NCI-H1105 treated with DMSO at 0.1 percent for 48 hours (cell line): ENCODE data around the gene LAMC2.
"Not testable (repeated sequence)": the region's sequence is repeated elsewhere in the genome, so short reads cannot be mapped to it uniquely, and the experiment has no call there.

Experiments
- DNase-seq: peaks from one replicate; lab custom pipeline; 2025; lab: John Stamatoyannopoulos, UW

LAMC2 gene

DNA sequence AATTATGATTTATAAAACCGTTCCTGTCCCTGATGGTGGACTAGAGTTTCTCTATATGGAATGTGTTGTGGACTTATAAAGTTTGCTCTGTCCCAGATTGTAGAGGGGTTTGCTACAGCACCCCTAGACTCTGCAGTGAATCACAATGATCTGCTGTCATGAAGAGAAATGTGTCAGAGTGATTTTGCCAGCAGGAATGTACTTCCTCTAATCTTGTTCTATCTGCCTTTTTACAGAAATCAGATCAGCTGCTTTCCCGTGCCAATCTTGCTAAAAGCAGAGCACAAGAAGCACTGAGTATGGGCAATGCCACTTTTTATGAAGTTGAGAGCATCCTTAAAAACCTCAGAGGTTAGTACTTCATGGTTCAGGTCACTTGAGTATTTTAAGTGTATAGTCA, 52.0 kb downstream of the LAMC2 start:
- DNase-seq = no peak

DNA sequence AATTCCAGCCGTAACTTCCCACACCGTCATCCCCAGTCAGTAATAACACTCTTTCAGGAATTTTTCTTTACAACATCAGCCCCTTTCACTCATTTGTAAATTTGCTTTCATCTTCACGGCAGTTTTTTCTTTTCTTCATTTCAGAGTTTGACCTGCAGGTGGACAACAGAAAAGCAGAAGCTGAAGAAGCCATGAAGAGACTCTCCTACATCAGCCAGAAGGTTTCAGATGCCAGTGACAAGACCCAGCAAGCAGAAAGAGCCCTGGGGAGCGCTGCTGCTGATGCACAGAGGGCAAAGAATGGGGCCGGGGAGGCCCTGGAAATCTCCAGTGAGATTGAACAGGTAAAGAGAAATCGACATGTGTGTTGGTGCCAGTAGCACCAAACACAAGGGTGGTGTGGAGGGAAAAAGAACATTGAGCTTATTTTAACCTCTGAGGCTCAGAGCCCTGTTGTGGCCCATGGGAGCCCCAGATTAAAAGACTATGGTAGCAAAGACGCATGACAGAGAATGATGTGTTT, 53.2 kb downstream of the LAMC2 start:
- no peak for DNase-seq

DNA sequence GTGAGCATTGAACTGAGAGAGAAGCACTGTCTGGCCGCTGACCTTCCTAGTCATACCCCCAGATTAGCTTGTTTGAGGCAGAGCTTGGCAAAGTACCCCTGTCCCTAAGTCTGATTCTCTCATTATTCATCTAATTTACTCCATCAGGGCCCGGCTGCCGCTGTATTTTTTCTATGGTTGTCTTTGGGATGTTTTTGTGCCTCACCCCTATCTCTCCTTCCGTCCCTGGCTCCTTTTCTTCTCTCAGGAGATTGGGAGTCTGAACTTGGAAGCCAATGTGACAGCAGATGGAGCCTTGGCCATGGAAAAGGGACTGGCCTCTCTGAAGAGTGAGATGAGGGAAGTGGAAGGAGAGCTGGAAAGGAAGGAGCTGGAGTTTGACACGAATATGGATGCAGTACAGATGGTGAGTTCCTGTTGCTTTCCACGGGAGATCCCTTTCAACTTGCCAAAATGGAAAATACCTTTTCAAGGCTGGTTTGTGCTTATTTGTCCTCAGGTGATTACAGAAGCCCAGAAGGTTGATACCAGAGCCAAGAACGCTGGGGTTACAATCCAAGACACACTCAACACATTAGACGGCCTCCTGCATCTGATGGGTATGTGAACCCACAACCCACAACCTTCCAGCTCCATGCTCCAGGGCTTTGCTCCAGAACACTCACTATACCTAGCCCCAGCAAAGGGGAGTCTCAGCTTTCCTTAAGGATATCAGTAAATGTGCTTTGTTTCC, 53.9 kb downstream of the LAMC2 start:
- no peak for DNase-seq

DNA sequence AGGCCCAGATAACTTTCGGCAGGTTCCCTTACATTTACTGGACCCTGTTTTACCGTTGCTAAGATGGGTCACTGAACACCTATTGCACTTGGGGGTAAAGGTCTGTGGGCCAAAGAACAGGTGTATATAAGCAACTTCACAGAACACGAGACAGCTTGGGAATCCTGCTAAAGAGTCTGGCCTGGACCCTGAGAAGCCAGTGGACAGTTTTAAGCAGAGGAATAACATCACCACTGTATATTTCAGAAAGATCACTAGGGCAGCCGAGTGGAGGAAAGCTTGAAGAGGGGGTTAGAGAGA, 54.4 kb downstream of the LAMC2 start:
- DNase-seq = no peak

DNA sequence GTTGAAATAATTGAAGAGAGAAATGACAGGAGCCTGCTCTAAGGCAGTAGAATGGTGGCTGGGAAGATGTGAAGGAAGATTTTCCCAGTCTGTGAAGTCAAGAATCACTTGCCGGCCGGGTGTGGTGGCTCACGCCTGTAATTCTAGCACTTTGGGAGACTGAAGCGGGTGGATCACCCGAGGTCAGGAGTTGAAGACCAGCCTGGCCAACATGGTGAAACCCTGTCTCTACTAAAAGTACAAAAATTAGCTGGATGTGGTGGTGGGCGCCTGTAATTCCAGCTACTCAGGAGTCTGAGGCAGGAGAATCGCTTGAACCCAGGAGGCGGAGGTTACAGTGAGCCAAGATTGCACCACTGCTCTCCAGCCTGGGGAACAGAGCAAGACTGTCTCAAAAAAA, 54.8 kb downstream of the LAMC2 start:
- DNase-seq = not testable (repeated sequence)

DNA sequence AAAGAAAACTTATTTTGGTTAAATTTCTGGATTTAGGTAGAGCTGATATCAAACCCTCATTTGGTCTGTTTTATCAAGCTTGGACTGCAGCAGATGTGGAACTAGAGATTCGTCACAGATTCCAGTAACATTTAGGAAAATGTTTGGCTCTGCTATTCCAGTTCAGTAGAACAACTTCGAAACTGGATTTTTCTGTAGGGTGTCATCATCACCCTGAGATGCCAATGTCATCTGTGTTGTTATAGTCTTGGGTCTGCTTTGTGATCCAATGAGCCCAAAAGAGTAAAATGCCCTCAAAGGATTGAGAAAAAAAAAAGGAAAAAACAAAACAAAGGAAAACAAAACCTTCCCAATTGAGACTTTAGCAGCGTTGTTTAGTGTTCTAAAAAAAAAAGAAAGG, 55.4 kb downstream of the LAMC2 start:
- DNase-seq = no peak

DNA sequence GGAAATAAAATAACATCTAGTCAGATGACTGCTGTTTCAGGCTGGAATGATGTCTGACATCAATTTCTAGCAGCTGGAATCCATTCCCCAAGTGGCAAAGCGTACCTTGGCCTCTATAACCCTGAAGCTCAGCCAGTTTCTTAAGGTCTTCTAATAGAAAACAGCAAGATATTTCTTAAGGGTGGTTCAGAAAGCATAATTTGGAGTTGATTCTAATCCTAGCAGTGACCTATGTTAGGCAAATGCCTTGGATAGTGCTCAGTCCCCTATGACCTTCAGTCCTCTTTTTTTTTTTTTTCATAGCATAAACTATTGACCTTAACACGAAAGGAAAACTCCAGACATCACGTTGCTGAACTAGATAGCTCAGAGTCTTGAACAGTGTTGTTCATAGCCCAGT, 56.5 kb downstream of the LAMC2 start:
- DNase-seq = no peak

DNA sequence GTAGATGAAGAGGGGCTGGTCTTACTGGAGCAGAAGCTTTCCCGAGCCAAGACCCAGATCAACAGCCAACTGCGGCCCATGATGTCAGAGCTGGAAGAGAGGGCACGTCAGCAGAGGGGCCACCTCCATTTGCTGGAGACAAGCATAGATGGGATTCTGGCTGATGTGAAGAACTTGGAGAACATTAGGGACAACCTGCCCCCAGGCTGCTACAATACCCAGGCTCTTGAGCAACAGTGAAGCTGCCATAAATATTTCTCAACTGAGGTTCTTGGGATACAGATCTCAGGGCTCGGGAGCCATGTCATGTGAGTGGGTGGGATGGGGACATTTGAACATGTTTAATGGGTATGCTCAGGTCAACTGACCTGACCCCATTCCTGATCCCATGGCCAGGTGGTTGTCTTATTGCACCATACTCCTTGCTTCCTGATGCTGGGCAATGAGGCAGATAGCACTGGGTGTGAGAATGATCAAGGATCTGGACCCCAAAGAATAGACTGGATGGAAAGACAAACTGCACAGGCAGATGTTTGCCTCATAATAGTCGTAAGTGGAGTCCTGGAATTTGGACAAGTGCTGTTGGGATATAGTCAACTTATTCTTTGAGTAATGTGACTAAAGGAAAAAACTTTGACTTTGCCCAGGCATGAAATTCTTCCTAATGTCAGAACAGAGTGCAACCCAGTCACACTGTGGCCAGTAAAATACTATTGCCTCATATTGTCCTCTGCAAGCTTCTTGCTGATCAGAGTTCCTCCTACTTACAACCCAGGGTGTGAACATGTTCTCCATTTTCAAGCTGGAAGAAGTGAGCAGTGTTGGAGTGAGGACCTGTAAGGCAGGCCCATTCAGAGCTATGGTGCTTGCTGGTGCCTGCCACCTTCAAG, 57.3 kb downstream of the LAMC2 start:
- no peak for DNase-seq

DNA sequence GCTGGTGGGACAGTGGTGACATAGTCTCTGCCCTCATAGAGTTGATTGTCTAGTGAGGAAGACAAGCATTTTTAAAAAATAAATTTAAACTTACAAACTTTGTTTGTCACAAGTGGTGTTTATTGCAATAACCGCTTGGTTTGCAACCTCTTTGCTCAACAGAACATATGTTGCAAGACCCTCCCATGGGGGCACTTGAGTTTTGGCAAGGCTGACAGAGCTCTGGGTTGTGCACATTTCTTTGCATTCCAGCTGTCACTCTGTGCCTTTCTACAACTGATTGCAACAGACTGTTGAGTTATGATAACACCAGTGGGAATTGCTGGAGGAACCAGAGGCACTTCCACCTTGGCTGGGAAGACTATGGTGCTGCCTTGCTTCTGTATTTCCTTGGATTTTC, 58.4 kb downstream of the LAMC2 start:
- no peak for DNase-seq

DNA sequence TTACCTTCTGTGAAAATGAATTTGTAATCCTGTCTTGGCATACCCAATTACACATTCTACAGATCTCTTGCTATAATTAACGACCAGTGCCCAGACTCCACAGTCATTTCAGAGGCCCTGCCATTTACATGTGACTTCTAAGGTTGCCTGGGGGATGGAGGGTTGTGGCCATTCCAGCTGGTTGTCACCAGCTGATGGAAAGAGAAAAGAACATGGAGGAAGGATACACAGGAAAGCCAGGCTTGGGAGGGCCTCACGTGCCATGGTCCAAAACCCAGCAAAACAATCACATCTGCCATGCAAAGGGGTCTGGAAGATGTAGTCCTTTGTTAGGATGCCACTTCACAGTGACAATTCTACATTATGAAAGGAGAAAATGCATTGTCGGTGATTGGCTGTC, 59.3 kb downstream of the LAMC2 start:
- no peak for DNase-seq

DNA sequence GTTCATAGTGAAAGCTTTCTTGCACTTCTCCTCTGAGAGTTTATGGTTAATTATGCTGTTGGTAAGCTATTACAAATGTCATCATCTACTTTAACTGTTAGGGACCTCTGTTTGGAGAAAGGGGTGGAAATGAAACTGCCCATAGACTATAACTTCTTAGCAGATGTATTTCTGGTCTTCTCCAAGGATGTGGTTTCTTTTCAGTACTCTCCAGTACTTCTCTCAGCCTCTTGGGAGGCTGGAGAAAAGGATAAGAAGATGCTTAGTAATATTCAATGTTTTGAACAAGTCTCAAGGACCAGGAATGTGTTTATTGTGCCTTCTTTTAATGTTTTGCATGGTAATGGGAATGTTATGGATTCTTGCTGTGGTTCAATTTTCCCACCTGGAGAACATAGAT, 60.4 kb downstream of the LAMC2 start:
- no peak for DNase-seq

DNA sequence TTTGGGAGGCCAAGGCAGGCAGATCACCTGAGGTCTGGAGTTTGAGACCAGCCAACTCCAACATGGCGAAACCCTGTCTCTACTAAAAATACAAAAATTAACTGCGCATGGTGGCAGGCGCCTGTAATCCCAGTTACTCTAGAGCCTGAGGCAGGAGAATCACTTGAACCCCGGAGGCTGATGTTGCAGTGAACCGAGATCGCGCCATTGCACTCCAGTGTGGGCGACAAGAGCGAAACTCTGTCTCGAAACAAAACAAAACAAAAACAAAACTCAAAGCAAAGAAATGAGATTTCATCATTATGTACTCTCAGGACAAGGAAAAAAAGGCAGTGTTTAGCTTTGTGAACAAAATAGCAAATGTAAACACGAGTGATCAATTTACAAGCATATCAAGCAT, 61.0 kb downstream of the LAMC2 start:
- DNase-seq = no peak

DNA sequence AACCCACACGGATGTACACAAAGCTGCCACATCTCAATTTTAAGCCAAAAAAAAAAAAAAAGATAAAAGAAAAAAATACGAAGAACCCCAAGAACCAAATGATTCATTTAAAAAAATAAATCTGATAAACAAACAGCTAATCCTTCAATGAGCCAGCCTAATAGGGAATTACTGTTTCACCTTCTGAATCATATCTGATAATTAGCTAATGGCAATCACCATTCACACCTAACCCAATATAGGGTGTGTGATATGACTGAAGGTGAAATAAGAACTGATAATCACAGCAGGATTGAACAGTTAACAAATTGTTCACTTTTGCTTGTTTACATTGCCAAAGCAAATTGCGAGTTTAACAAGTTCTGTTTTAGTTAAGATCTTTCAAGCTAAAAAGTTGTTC, 61.4 kb downstream of the LAMC2 start:
- no peak for DNase-seq

DNA sequence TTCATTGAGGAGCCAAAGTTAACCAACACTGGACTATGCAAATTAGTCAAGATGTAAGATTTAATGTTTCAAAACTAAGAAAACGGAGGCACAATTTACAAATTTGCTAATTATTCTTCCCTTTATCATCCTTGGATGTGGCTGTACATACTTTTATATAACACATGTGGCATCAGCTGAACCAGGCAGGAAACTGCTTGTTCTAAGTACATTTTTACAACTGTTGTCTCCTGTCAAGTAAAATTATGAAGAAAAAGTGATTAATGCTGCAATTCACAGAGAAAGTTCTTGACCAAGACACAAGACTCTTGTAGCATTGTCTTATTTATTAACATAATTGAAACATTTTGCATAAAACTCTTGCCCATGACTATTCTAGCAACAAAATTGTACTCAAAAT, 61.9 kb downstream of the LAMC2 start:
- DNase-seq = no peak

DNA sequence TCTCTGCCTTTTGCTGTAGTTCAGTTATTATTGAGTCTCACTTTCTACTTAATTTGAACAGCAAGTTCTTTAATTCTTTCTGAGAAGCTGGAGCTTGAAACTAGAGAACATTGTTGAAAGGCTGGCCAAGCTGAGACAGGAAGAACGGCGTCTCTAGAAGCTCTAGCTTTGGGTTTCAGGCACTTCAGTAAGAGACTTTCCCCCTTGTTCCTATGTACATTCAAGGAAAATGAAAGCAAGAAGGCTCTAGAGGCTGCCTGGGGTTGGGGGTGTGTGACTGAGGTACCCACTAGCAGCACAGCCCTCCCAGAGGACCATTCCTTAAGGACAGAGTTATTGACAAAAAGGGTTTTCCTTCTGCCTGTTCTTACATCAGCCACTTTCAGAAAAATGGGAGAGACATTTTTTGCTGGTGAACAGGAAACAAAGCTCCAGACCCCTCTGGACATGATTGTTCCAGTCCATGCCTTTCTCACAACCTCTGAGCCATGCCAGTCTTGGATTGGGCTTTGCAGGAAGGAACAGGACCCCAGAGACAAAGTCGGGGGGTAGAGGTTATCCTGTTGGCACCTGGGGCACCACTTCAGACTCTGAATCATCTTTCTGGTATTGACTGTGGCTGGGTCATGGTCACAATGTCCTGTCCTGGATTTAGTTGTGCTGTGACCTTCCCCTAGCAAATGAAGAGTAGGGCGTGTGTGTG, 63.1 kb downstream of the LAMC2 start:
- DNase-seq = no peak

DNA sequence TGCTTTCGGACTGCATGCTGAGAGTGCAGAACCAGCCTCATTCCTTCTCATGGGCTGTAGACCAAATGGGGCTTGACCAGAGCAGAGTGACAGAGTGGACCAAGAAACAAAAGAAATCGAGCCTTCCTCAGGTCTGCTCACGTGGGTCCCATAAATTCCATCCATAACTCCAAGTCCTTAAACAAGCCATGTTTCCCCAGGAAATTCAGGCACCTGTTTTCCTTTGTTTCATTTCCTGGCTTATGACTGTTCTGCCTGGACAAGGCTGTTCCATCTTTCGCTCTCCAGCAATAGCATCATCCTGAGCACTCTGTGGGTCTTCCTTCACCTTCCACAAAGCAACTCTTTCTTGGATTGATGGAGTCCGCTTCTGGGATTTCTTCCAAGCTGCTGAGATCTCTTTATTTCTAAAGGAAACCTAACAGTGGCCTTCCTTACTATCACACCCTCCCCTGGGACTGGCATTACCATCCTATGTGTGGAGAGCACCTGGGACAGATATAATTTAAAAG, 63.9 kb downstream of the LAMC2 start:
- no peak for DNase-seq

DNA sequence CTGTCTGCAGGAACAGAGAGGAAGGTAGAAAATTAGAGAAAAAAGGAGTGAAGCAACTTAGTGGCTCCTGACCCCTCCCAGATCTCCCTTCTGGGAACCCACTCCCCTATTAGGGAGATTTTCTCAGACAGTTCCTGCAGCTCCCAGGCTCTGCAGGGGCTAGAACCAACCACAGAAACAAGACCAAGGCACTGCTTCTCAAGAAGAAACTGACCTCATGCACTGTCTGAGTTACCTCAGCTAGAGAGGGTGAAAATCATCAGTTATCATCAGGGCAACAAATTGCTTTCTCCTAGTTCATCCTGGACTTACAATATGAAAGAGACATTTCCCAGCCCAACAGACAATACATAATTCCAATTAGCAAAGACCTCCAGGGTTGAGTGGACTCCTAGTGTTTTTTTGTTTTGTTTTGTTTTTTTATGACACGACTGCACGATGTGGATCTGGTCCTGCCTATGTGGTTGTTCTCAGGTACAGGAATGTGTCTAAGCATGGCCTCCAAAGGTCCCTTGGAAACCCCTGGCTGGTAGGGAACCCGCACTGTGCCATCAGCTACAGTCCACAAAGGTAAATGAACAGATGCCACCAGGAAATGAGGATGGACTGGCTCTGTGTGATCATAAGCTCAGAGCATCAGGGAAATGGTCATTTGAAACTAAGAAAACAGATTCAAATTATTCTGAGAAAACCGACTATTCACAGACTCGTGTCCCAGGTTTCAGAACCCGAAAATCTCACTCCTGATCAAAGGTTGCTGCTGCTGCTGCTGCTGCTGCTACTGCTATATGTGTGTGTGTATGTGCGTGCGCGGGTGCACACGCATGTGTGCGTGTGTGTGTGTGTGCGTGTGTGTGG, 65.3 kb downstream of the LAMC2 start:
- no peak for DNase-seq

DNA sequence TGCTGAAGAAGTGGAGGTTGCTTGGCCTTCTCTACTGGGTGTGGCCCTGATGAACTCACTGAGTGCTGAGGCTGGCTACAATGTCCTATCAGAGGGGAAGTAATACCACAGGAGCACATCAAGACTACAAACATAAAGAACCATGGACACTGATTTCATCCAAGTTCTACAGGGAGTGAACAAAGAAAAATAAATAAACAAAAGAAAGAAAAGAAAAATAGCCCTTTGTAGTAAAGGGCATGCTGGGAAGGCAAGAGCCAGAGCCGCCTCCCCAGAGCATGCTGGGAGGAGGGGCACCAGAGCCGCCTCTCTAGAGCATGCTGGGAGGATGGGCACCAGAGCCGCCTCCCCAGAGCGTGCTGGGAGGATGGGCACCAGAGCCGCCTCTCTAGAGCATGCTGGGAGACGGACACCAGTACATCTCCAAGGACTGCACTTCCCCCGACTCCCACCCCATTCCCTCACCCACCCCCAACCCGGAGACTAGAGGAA, 65.9 kb downstream of the LAMC2 start:
- DNase-seq = no peak

DNA sequence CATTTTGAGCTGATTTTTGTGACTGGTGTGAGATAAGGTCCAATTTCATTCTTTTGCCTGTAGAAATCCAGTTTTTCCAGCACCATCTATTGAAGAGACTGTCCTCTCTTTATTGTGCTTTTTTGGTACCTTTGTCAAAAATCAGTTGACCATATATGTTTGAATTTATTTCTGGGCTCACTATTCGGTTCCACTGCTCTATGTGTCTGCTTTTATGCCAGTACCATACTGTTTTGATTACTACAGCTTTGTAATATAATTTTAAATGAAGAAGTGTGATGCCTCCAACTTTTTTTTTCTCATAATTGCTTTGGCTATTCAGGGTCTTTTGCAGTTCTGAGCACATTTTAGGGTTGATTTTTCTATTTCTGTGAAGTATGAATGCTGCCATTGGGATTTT, 69.0 kb downstream of the LAMC2 start:
- no peak for DNase-seq

DNA sequence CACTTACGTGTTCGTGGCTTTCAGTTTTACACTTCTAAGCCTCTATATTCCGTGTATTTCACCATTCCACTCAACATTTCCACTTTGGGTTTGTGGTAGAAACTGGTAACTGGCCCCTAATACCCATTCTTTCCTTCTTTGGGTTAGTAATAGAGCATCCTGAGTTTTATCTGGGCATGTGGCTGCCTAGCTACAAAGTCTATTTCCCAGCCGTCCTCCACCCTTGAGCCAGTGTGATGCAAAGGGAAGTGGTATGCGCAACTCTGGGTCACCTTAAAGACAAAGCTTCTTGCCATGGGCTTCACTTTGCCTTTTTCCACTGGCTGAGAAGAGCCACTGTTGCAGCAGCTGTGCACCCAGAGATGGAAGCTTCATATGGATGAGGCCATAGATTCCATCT, 73.9 kb downstream of the LAMC2 start:
- no peak for DNase-seq

DNA sequence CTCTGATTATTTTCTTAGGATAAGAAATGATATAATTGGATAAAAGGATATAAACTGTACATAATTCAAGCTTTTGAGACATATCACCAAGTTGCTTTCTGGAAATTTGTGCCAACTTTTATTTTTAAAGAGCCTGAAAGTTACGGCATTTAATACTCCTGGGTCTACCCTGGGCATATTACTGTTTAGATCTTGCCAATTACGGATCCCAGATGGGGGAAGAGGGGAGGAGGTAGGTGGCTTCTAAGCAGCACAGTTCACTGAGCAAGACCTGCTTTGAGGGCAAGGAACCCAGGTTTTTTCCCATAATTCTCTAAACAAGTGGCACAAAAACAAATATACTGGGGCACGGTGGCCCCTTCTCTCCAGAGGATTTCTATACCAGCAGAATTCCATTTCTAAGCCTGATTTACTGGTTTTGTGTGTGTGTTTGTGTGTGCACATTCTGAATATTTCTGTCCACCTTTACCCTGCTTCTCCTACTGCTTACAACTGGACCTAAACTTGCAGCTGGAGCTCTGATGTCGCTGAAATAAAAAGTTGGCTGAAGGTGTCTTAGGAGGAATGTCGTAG, 76.7 kb downstream of the LAMC2 start:
- no peak for DNase-seq
